HL-60 (cell line): ENCODE data around the gene VSTM2L.

Source experiments
- DNase-seq, 2 experiments: peaks; one replicate each; pipeline ENCODE4 v3.0.0-alpha.2; 2010 to 2020; ENCODE audit warnings: low read depth in 1 of 2, low spot score in 1 of 2
- H3K27ac ChIP-seq: fragments of 250-450 bp; sonication (Bioruptor Pico); replicated peaks from 2 replicates; pipeline ENCODE4 v1.5.1; 2020; ENCODE audit warnings: mild to moderate bottlenecking, moderate library complexity
- H3K27me3 ChIP-seq: fragments of 250-450 bp; sonication (Bioruptor Pico); 2 replicates; pipeline ENCODE4 v1.5.1; 2021; ENCODE audit warnings: mild to moderate bottlenecking, moderate library complexity; ENCODE audit not compliant: insufficient read depth, poor library complexity, severe bottlenecking
- H3K4me3 ChIP-seq: replicated peaks from 2 replicates; pipeline ENCODE4 v1.5.1; 2011; ENCODE audit warnings: mild to moderate bottlenecking, control low read depth, low read length; ENCODE audit not compliant: insufficient read depth
- GABPA ChIP-seq: IDR thresholded peaks from 2 replicates; pipeline ENCODE4 v1.6.1; 2012; ENCODE audit warnings: low read depth
- POLR2AphosphoS5 ChIP-seq: IDR thresholded peaks from 2 replicates; pipeline ENCODE4 v1.6.1; 2012; ENCODE audit warnings: low read depth
- SPI1 ChIP-seq: IDR thresholded peaks from 2 replicates; pipeline ENCODE4 v1.6.1; 2012; ENCODE audit warnings: low read depth, mild to moderate bottlenecking, borderline replicate concordance
- TF ChIP-seq, protein P1 (sequence below): IDR thresholded peaks from one replicate; pipeline ENCODE4 v1.5.1; 2011; ENCODE audit warnings: low read length, control low read depth, inconsistent platforms; ENCODE audit not compliant: insufficient read depth
- TF ChIP-seq, protein P2 (sequence below): IDR thresholded peaks from 2 replicates; pipeline ENCODE4 v1.6.1; 2012; ENCODE audit warnings: low read depth; ENCODE audit not compliant: insufficient replicate concordance

The VSTM2L gene

DNA sequence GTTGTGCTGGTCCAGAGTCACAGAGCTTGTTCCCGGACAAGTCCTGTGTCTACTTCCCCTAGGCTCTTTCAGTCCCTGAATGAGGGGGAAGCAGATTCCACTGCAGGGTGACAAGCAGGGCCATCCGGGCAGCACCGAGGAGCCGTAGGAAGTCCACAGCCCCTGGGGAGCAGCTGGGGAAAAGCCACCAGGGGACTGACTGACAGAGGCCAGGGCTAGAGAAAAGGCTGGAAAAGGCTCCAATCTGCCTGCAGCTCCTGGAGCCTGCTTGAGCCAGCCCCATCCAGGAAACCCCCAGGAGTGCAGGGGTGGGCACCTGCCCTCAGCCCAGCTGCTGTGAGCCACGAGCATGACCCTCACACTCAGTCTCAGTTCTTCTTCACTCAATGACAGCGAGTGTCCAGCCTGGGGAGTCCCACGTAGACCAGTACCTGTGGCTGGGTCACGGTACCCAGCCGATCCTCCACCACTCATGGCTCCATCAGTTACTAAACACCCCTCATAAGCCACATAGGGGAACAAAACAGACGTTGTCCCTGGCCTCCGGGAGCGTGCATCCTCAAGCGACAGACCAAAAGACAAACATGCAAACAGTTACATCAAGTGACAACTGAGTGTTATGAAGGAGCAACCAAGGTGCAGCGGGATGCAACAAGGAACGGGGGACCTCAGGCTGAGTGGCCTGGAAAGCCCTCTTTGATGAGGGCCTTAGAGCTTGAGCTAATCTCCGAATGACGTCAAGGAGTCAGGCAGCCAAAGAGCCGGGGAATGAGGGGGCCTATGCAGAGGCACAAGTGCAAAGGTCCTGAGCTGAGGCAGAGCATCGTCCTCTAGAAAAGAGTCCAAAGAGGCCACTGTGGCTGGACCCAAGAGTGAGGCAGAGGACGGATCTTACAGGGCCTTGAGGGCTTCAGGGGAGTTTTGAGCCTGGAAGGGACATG is 24.8 kb upstream of the VSTM2L start:
- DNase-seq = no peak

DNA sequence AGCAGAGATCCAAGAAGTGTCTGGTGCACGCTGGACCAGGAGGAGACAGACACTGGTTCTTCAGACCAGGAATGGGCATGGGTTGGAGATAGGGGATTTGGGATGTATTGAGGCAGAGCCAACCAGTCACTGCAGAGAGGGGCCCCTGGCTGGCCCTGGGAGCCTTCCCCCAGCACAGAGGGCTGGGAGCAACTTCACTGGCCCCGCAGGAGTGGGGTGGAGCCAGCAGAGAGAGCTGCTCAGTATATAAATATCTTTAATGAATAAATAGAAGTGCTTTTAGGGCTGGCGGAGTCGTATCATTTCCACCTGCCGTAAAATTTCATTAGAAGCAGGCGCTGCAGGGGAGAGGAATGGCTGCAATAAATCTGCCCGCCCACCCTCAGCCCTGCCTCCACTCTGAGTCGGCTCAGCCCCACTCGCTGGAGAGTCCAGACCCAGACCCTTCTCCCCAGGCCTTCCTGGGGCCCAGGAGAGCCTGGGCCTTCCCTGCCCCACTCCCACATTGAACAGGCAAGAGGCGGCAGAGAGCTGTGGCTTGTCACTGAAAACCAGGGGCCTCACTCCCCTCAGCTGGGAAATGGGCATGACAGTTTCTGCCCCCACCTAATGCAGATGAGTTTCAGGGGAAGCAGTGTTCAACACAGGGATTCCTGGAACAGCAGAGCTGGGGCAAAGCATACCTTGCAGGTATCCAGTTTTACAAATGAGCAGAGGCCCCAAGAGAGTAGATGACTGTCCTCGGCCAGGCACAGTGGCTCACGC is 23.9 kb upstream of the VSTM2L start:
- TF ChIP-seq POLR2AphosphoS5 (no peak), SPI1 (no peak), GABPA (no peak)
- TF ChIP-seq, protein P1, sequence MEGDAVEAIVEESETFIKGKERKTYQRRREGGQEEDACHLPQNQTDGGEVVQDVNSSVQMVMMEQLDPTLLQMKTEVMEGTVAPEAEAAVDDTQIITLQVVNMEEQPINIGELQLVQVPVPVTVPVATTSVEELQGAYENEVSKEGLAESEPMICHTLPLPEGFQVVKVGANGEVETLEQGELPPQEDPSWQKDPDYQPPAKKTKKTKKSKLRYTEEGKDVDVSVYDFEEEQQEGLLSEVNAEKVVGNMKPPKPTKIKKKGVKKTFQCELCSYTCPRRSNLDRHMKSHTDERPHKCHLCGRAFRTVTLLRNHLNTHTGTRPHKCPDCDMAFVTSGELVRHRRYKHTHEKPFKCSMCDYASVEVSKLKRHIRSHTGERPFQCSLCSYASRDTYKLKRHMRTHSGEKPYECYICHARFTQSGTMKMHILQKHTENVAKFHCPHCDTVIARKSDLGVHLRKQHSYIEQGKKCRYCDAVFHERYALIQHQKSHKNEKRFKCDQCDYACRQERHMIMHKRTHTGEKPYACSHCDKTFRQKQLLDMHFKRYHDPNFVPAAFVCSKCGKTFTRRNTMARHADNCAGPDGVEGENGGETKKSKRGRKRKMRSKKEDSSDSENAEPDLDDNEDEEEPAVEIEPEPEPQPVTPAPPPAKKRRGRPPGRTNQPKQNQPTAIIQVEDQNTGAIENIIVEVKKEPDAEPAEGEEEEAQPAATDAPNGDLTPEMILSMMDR = no peak
- TF ChIP-seq, protein P2, sequence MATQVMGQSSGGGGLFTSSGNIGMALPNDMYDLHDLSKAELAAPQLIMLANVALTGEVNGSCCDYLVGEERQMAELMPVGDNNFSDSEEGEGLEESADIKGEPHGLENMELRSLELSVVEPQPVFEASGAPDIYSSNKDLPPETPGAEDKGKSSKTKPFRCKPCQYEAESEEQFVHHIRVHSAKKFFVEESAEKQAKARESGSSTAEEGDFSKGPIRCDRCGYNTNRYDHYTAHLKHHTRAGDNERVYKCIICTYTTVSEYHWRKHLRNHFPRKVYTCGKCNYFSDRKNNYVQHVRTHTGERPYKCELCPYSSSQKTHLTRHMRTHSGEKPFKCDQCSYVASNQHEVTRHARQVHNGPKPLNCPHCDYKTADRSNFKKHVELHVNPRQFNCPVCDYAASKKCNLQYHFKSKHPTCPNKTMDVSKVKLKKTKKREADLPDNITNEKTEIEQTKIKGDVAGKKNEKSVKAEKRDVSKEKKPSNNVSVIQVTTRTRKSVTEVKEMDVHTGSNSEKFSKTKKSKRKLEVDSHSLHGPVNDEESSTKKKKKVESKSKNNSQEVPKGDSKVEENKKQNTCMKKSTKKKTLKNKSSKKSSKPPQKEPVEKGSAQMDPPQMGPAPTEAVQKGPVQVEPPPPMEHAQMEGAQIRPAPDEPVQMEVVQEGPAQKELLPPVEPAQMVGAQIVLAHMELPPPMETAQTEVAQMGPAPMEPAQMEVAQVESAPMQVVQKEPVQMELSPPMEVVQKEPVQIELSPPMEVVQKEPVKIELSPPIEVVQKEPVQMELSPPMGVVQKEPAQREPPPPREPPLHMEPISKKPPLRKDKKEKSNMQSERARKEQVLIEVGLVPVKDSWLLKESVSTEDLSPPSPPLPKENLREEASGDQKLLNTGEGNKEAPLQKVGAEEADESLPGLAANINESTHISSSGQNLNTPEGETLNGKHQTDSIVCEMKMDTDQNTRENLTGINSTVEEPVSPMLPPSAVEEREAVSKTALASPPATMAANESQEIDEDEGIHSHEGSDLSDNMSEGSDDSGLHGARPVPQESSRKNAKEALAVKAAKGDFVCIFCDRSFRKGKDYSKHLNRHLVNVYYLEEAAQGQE = no peak
- no peak for DNase-seq
- H3K4me3 ChIP-seq = no peak overlapping the region
- no peaks in the 10 kb centered on the region for H3K27me3 ChIP-seq
- no peak overlapping the region for H3K27ac ChIP-seq

More for the DNA sequence above, 24.8 kb upstream of the VSTM2L start:
- Histone ChIP-seq H3K4me3 (no peak overlapping the region), H3K27ac (no peak overlapping the region), H3K27me3 (no peaks in the 10 kb centered on the region)
- TF ChIP-seq, protein P2 = no peak
- TF ChIP-seq GABPA (no peak), POLR2AphosphoS5 (no peak), SPI1 (no peak)
- TF ChIP-seq, protein P1 = no peak

DNA sequence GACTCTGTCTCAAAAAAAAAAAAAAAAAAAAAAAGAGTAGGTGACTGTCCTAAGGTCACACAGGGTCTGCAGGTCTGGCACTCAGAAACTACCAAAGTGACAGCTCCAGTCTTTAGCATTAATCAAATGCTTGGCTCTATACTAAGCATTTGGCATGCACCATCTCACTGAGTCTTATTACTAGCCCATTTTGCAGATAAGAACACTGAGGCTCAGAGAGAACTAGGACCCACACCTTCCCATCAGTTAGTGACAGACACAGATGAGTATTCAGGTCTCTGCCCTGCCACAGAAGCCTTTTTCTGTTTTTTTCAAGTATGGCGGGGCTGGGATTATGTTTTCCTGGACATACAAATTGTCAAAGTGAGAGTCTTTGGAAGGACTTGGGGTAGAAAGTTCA is 23.1 kb upstream of the VSTM2L start:
- Histone ChIP-seq H3K27me3 (no peaks in the 10 kb centered on the region), H3K27ac (no peak overlapping the region), H3K4me3 (no peak overlapping the region)
- TF ChIP-seq, protein P2 = no peak
- TF ChIP-seq GABPA (no peak), SPI1 (no peak), POLR2AphosphoS5 (no peak)
- TF ChIP-seq, protein P1 = no peak
- DNase-seq = no peak
